Endothelial cell (in vitro differentiated cells): ENCODE measurements around the gene ZNF438. TPM values are rescaled to one million over a fixed set of nuclear protein-coding genes. Genes with fewer than 3 reads are reported as not detected.

Source experiments
- DNase-seq: peaks from one replicate; pipeline ENCODE4 v3.0.0; 2021; ENCODE audit warnings: low spot score
- H3K27ac Mint-ChIP-seq: one replicate; pipeline ENCODE4 v1.8.0; 2021; ENCODE audit warnings: mixed read lengths, inconsistent platforms; ENCODE audit not compliant: unreplicated experiment
- H3K27me3 Mint-ChIP-seq: one replicate; pipeline ENCODE4 v1.8.0; 2021; ENCODE audit warnings: mild to moderate bottlenecking, moderate library complexity, mixed read lengths, inconsistent platforms; ENCODE audit not compliant: unreplicated experiment
- H3K36me3 Mint-ChIP-seq: one replicate; pipeline ENCODE4 v1.8.0; 2021; ENCODE audit warnings: mild to moderate bottlenecking, low read depth, mixed read lengths, inconsistent platforms; ENCODE audit not compliant: unreplicated experiment
- H3K4me1 Mint-ChIP-seq: one replicate; pipeline ENCODE4 v1.8.0; 2021; ENCODE audit warnings: mild to moderate bottlenecking, mixed read lengths, inconsistent platforms; ENCODE audit not compliant: unreplicated experiment
- H3K4me3 Mint-ChIP-seq: one replicate; pipeline ENCODE4 v1.8.0; 2021; ENCODE audit warnings: mild to moderate bottlenecking, mixed read lengths, inconsistent platforms; ENCODE audit not compliant: unreplicated experiment
- H3K9me3 Mint-ChIP-seq: one replicate; pipeline ENCODE4 v1.8.0; 2021; ENCODE audit warnings: mixed read lengths, inconsistent platforms; ENCODE audit not compliant: unreplicated experiment
- CTCF ChIP-seq: fragments of 200-600 bp; sonication (generic); IDR thresholded peaks from one replicate; pipeline ENCODE4 v1.5.0; 2021; ENCODE audit warnings: antibody characterized with exemption; ENCODE audit not compliant: unreplicated experiment
- total RNA-seq: library from RNA; stranded (reverse); fragmentation: NEBNext Ultra II Directional; extraction: Animal tissue kit (Norgen Biotek cat#: 25700); gene quantifications from one replicate; pipeline ENCODE4 v1.2.1, GENCODE V29; 2021; ENCODE audit not compliant: unreplicated experiment

Gene ZNF438
- total RNA-seq, 1 donor from 2014 or later = 4.3 TPM

GRCh38 chr10:31023558-31023957, 8.1 kb downstream of the ZNF438 start:
- H3K27me3 Mint-ChIP-seq = no peaks in the 10 kb centered on the region
- no peak overlapping the region for H3K27ac Mint-ChIP-seq
- no peaks in the 10 kb centered on the region for H3K36me3 Mint-ChIP-seq
- H3K4me1 Mint-ChIP-seq = peaks cover 13% of the 10 kb centered on the region
- DNase-seq = no peak
- no peak for TF ChIP-seq CTCF
- no peak overlapping the region for H3K4me3 Mint-ChIP-seq
- no peaks in the 10 kb centered on the region for H3K9me3 Mint-ChIP-seq

- no peaks in the 10 kb centered on the region for H3K9me3 Mint-ChIP-seq
- no peak for TF ChIP-seq CTCF
- H3K27me3 Mint-ChIP-seq = no peaks in the 10 kb centered on the region
- H3K27ac Mint-ChIP-seq = no peak overlapping the region
- H3K36me3 Mint-ChIP-seq = no peaks in the 10 kb centered on the region
- H3K4me1 Mint-ChIP-seq = peaks cover 13% of the 10 kb centered on the region
- H3K4me3 Mint-ChIP-seq = no peak overlapping the region
- no peak for DNase-seq
These were observed 11.5 kb downstream of the ZNF438 start for GRCh38 chr10:31020209-31020608.

- peaks cover 16% of the 10 kb centered on the region for H3K4me1 Mint-ChIP-seq
- H3K36me3 Mint-ChIP-seq = no peaks in the 10 kb centered on the region
- DNase-seq = no peak
- H3K27ac Mint-ChIP-seq = no peak overlapping the region
- H3K9me3 Mint-ChIP-seq = no peaks in the 10 kb centered on the region
- no peak for TF ChIP-seq CTCF
- H3K4me3 Mint-ChIP-seq = no peak overlapping the region
- H3K27me3 Mint-ChIP-seq = no peaks in the 10 kb centered on the region
These were observed 12.7 kb downstream of the ZNF438 start for GRCh38 chr10:31018962-31019361.

- Mint-ChIP-seq H3K27me3 (peaks cover 2% of the 10 kb centered on the region), H3K4me3 (no peak overlapping the region), H3K4me1 (peaks cover 22% of the 10 kb centered on the region), H3K9me3 (no peaks in the 10 kb centered on the region), H3K36me3 (no peaks in the 10 kb centered on the region), H3K27ac (no peak overlapping the region)
- TF ChIP-seq CTCF = no peak
- DNase-seq = no peak
These were observed 13.3 kb downstream of the ZNF438 start for GRCh38 chr10:31018356-31018750.

GRCh38 chr10:31017534-31018355, 13.9 kb downstream of the ZNF438 start:
- DNase-seq = no peak
- Mint-ChIP-seq H3K27me3 (peaks cover 2% of the 10 kb centered on the region), H3K4me1 (peaks cover 26% of the 10 kb centered on the region), H3K27ac (no peak overlapping the region), H3K36me3 (no peaks in the 10 kb centered on the region), H3K4me3 (no peak overlapping the region), H3K9me3 (no peaks in the 10 kb centered on the region)
- no peak for TF ChIP-seq CTCF
